ENCODE measurements around the gene MPV17L2.
A peak's percentile ranks its signal among the peaks of the same experiment; 100 is the strongest.
"Not testable (repeated sequence)": the region's sequence is repeated elsewhere in the genome, so short reads cannot be mapped to it uniquely, and the experiment has no call there.

MPV17L2 gene

GRCh38 chr19:18158467-18158866 lies 34.6 kb upstream of the MPV17L2 start:
- Histone ChIP-seq H3K9me2 (replicated peaks; ENCODE audit: low read depth, low read length) (no peaks in the 10 kb centered on the region), H3F3A (ENCODE audit: low read depth) (no peaks in the 10 kb centered on the region), H4K20me1 (ENCODE audit: insufficient read depth, low read length, poor library complexity, severe bottlenecking) (peaks cover 10% of the 10 kb centered on the region), H3K79me2 (ENCODE audit: insufficient read depth, low read length) (peaks cover 25% of the 10 kb centered on the region; the same call in 1 of the 2 replicates), H3K9ac (ENCODE audit: low read depth, low read length, poor library complexity, severe bottlenecking) (no peak overlapping the region), H3K4me3 (ENCODE audit: low read length, poor library complexity, severe bottlenecking) (no peak overlapping the region), H3K4me2 (ENCODE audit: low read depth, low read length, poor library complexity, severe bottlenecking) (no peak overlapping the region), H3K27me3 (ENCODE audit: insufficient read depth, low read length, poor library complexity, severe bottlenecking) (no peaks in the 10 kb centered on the region), H3K4me1 (ENCODE audit: insufficient read depth, low read length, poor library complexity, severe bottlenecking) (peaks cover 18% of the 10 kb centered on the region), H3K36me3 (ENCODE audit: insufficient read depth, low read length) (peaks cover 9% of the 10 kb centered on the region; the same call in 1 of the 2 replicates), H3K9me3 (ENCODE audit: insufficient read depth, low read depth, low read length) (no peaks in the 10 kb centered on the region), H2AFZ (ENCODE audit: low read length) (no peak overlapping the region)
- TF ChIP-seq CTCF (conservative IDR thresholded peaks at IDR 0.05; ENCODE audit: low read length) (no peak), EZH2phosphoT487 (IDR thresholded peaks at IDR 0.05; ENCODE audit: borderline replicate concordance) (no peak)

GRCh38 chr19:18159059-18159616 lies 33.9 kb upstream of the MPV17L2 start:
- not testable (repeated sequence) for H3K27me3 ChIP-seq (ENCODE audit: insufficient read depth, low read length, poor library complexity, severe bottlenecking); H4K20me1 ChIP-seq (ENCODE audit: insufficient read depth, low read length, poor library complexity, severe bottlenecking); H3K9ac ChIP-seq (ENCODE audit: low read depth, low read length, poor library complexity, severe bottlenecking); H2AFZ ChIP-seq (ENCODE audit: low read length); H3K9me2 ChIP-seq (replicated peaks; ENCODE audit: low read depth, low read length); H3K9me3 ChIP-seq (ENCODE audit: insufficient read depth, low read depth, low read length); H3K4me3 ChIP-seq (ENCODE audit: low read length, poor library complexity, severe bottlenecking); H3K4me2 ChIP-seq (ENCODE audit: low read depth, low read length, poor library complexity, severe bottlenecking); H3F3A ChIP-seq (ENCODE audit: low read depth)
- peaks cover 10% of the 10 kb centered on the region; the same call in 1 of the 2 replicates for H3K36me3 ChIP-seq (ENCODE audit: insufficient read depth, low read length)
- peaks cover 12% of the 10 kb centered on the region for H3K4me1 ChIP-seq (ENCODE audit: insufficient read depth, low read length, poor library complexity, severe bottlenecking)
- H3K79me2 ChIP-seq (ENCODE audit: insufficient read depth, low read length): peaks cover 18% of the 10 kb centered on the region; the same call in 1 of the 2 replicates

- no peak overlapping the region for H2AFZ ChIP-seq (ENCODE audit: low read length)
- H4K20me1 ChIP-seq (ENCODE audit: insufficient read depth, low read length, poor library complexity, severe bottlenecking): no peaks in the 10 kb centered on the region
- H3K9me2 ChIP-seq (replicated peaks; ENCODE audit: low read depth, low read length): no peaks in the 10 kb centered on the region
- H3K36me3 ChIP-seq (ENCODE audit: insufficient read depth, low read length): peaks cover 10% of the 10 kb centered on the region; the same call in 1 of the 2 replicates
- peaks cover 12% of the 10 kb centered on the region; the same call in 1 of the 2 replicates for H3K79me2 ChIP-seq (ENCODE audit: insufficient read depth, low read length)
- peaks cover 9% of the 10 kb centered on the region for H3K4me1 ChIP-seq (ENCODE audit: insufficient read depth, low read length, poor library complexity, severe bottlenecking)
- H3K4me3 ChIP-seq (ENCODE audit: low read length, poor library complexity, severe bottlenecking): no peak overlapping the region
- peak overlapping the region; percentile 78 for H3K4me2 ChIP-seq (ENCODE audit: low read depth, low read length, poor library complexity, severe bottlenecking)
- H3K9me3 ChIP-seq (ENCODE audit: insufficient read depth, low read depth, low read length): no peaks in the 10 kb centered on the region
- no peaks in the 10 kb centered on the region for H3F3A ChIP-seq (ENCODE audit: low read depth)
- peak overlapping the region; percentile 74 for H3K9ac ChIP-seq (ENCODE audit: low read depth, low read length, poor library complexity, severe bottlenecking)
- no peaks in the 10 kb centered on the region for H3K27me3 ChIP-seq (ENCODE audit: insufficient read depth, low read length, poor library complexity, severe bottlenecking)
- TF ChIP-seq EZH2phosphoT487 (IDR thresholded peaks at IDR 0.05; ENCODE audit: borderline replicate concordance) (no peak), CTCF (conservative IDR thresholded peaks at IDR 0.05; ENCODE audit: low read length) (no peak)
Observed at GRCh38 chr19:18159810-18160209, 33.2 kb upstream of the MPV17L2 start.

- no peaks in the 10 kb centered on the region for H4K20me1 ChIP-seq (ENCODE audit: insufficient read depth, low read length, poor library complexity, severe bottlenecking)
- H2AFZ ChIP-seq (ENCODE audit: low read length): peak overlapping the region; percentile 33; the same call in 1 of the 2 replicates
- no peaks in the 10 kb centered on the region for H3F3A ChIP-seq (ENCODE audit: low read depth)
- no peaks in the 10 kb centered on the region for H3K27me3 ChIP-seq (ENCODE audit: insufficient read depth, low read length, poor library complexity, severe bottlenecking)
- H3K4me1 ChIP-seq (ENCODE audit: insufficient read depth, low read length, poor library complexity, severe bottlenecking): peaks cover 9% of the 10 kb centered on the region
- peak overlapping the region; percentile 74 for H3K9ac ChIP-seq (ENCODE audit: low read depth, low read length, poor library complexity, severe bottlenecking)
- peaks cover 6% of the 10 kb centered on the region; the same call in 1 of the 2 replicates for H3K79me2 ChIP-seq (ENCODE audit: insufficient read depth, low read length)
- H3K36me3 ChIP-seq (ENCODE audit: insufficient read depth, low read length): peaks cover 12% of the 10 kb centered on the region; the same call in 1 of the 2 replicates
- no peak for TF ChIP-seq CTCF (conservative IDR thresholded peaks at IDR 0.05; ENCODE audit: low read length)
- no peak for TF ChIP-seq EZH2phosphoT487 (IDR thresholded peaks at IDR 0.05; ENCODE audit: borderline replicate concordance)
- H3K4me3 ChIP-seq (ENCODE audit: low read length, poor library complexity, severe bottlenecking): peak overlapping the region; percentile 69
- no peaks in the 10 kb centered on the region for H3K9me3 ChIP-seq (ENCODE audit: insufficient read depth, low read depth, low read length)
- peak overlapping the region; percentile 78 for H3K4me2 ChIP-seq (ENCODE audit: low read depth, low read length, poor library complexity, severe bottlenecking)
- no peaks in the 10 kb centered on the region for H3K9me2 ChIP-seq (replicated peaks; ENCODE audit: low read depth, low read length)
Observed at GRCh38 chr19:18160493-18160970, 32.5 kb upstream of the MPV17L2 start.

All from Loucy (cell line).